Activated T-cell treated with anti-CD3 and anti-CD28 coated beads, Interleukin-2, amount 50 U/mL, for 48 hours (primary cell): ENCODE measurements around the gene KCNG4.

Experiments used
- DNase-seq, 2 experiments: peaks; one replicate each; pipeline ENCODE4 v3.0.0-alpha.2; 2020

The KCNG4 gene

DNA sequence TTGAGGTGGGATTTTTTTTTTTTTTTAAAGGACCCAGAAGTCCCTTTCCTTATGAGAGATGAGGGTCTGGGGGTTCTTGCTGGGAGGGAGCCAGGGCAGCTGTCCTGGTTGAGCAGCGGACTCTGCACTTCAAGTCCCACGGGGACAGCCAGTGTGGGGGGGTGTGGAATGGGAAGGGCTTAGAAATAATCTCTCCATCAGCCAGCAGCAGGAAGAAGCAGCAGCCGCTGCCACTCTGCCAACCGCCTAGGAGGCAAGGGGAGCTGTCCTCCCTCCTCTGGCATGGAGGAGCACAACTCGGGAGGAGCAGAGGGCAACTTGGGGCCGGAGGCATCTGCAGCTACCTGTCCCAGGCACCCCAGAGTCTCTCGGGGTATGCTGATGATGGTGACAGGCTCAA is at the start of gene KCNG4:
Gene KCNG4, minus strand, starts transcription at position 104 of the 400 bp plus-strand sequence. CDS start 2,527 bp downstream, outside the sequence.
- DNase-seq = no peak

GRCh38 chr16:84288902-84289301 is 49.1 kb upstream of the KCNG4 start:
- no peak for DNase-seq

DNA sequence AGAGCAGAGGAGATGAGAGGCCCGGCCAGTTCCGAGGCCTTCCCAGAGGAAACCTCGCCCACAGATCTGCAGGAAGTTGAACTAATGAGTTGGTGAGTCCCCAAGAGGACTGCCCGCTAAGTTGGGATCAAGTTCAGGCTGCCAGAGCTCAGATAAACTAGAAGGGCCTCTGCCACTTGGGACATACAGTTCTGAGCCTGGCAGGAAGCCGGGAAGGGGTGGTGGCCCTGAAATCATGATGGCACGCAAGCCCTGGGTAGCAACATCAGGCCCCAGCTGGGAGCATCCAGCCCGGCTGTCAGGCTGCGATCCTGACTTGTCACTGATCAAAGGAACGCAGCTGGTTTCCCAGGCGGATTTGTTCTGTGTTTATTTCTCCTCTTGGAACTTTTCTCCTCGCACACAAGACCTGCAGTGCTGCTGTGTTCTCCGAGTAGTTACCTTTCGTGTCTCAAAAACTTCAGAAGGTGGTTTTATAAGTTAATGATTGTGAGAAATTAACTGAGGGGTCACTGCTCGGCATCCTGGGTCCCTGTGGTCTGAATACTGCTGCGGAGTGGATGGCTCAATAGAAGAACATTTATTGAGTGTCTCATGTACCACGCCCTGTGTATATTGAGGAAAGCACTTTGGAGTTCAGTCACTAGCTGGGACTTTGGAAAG is 46.9 kb upstream of the KCNG4 start:
- DNase-seq = no peak

- no peak for DNase-seq
These were observed 44.4 kb upstream of the KCNG4 start for GRCh38 chr16:84284154-84284722.

- no peak for DNase-seq
These were observed 43.7 kb upstream of the KCNG4 start for GRCh38 chr16:84283314-84284153.

DNA sequence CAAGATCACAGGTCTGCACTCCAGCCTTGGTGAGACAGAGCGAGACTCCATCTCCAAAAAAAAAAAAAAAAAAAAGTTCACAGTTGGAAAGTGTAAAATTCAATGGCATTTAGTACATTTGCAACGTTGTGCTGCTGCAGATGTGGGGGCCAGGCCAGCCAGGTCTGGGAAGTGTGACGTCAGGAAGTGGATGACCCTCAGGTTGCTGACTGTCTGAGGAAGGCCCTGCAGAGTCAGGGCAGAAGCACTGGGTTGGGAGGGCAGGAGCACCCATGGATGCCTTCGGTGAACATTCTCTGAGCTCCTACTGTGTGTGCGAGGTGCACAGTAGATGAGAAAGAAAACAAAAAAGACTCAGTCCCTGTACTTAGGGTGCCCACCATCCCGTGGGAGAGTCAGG is 42.7 kb upstream of the KCNG4 start:
- no peak for DNase-seq

DNA sequence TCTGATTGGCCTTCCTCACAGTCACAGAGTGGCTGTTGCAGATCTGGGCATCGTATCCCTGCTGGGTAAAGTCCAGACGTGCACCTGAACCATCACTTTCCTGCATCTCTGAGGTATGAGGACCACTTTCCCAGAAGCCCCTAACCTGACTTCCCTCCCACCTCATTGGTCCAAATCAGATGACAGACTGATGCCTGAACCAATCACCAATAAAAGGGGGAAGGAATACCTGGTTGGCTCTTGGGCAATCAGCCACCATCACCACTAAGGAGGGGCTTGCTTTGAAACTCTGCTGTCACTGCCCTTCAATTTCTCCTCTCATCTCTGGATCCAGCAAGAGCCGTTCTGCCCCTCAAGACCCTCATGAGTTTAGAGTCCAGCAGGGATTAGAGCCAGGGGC is 41.3 kb upstream of the KCNG4 start:
- DNase-seq = no peak

DNA sequence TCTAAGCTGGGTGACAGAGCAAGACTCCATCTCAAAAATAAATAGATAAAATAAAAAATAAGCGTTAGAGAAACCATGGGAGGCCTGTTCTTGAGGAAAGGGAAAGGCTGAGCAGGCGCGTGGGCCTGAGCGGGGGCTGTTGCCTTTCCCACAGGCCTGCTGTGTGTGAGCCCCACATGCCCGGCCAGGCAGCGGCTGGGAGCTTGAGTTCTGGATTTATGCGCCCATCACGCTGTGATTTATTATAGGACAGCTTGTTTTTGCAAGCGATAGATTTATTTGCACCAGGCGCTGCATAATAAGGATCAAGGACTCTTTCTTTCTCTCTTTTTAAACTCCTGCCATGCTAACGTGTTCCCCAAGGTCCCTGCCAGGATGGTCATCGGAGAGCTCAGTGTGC is 40.1 kb upstream of the KCNG4 start:
- DNase-seq = no peak

DNA sequence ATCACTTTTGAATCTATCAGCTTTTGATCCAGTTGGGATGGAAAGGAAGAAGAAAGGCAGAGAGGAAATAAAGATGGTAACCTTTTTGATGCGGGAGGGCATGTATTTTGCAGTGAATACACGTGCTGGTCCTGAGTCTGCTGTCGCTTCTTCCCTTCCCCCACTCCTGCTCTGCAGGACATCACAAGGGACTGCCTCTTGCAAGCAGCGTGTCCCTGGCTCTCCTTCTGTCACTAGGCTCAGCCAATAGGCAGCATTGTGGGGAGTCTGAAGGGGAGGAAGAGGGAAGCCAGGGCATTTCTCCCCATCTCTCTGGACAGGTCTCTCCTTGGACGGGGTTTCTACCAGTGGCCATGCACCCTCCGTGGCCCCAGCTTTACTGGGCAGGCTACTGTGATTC is 39.2 kb upstream of the KCNG4 start:
- no peak for DNase-seq

GRCh38 chr16:84278333-84278732 is 38.5 kb upstream of the KCNG4 start:
- no peak for DNase-seq

GRCh38 chr16:84277244-84277823 is 37.5 kb upstream of the KCNG4 start:
- peak; percentile 80 to 81 for DNase-seq

DNA sequence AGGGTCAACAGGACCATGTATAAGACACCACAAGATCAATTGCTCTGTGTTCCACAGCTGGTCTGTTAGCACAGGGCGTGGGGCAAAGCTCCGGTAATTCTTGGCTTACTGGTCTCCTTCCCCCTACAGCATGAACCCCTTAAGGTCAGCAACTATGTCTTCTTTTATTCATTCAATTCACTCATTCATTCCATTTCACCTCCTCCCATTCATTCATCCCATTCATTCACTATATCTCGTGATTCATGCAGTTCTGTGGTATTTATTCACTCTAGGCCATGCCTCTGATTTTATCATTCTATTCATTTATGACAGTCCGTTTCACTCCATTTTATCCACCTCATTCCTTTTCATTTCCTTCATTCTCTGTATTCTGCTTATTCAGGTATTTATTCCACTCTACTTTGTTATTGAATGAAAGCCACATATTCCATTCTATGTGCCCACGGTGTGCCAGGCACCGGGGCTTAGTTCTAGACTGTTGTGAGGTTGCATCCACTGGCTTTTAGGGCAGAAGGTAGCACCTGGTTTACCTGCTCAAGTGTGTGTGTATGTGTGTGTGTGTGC is 35.9 kb upstream of the KCNG4 start:
- DNase-seq = no peak

- DNase-seq = no peak
These were observed 34.7 kb upstream of the KCNG4 start for GRCh38 chr16:84274515-84274914.

DNA sequence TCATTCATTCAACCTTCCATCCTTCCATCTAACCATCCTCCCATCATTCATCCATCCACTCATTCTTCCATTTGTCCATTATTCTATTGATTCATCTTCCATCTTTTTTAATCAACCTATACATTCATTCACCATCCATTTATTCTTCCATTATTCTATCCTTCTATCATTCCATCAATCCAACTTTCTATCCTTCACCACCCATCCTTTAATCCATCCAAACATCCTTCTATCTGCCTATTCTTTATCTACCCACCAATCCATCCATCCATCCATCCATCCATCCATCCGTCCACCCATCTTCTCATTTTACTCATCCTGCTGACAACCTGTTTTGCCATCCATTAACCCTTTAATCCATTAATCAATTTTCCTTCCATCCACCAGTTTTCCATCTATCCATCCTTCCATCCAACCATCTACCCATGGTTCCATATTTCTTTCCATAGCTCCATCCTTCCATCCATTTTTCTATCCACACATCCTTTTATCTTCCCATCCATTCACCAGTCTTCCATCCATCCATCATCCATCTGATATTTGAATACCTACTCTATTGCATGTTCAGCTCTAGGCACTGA is 33.0 kb upstream of the KCNG4 start:
- DNase-seq = no peak

DNA sequence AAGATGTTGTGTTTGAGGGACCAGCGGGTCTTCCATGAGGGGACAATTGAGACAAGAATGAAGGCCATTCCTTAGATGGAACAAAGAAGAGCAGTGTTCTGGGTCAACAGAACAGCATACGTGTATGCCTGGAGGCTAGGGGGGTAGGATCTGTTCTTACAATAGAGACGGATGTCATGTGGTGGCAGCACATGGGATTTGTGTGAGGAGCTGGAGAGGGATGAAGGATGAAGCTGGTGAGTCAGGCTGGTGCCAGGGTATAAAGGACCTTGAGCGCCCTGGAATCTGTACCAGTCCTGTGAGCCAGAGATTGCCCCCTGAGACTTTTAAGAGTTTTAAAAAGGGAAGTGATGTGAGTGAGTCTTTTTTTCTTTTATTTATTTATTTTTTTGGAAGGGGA is 32.1 kb upstream of the KCNG4 start:
- DNase-seq = no peak

GRCh38 chr16:84271037-84271436 is 31.2 kb upstream of the KCNG4 start:
- DNase-seq = no peak

DNA sequence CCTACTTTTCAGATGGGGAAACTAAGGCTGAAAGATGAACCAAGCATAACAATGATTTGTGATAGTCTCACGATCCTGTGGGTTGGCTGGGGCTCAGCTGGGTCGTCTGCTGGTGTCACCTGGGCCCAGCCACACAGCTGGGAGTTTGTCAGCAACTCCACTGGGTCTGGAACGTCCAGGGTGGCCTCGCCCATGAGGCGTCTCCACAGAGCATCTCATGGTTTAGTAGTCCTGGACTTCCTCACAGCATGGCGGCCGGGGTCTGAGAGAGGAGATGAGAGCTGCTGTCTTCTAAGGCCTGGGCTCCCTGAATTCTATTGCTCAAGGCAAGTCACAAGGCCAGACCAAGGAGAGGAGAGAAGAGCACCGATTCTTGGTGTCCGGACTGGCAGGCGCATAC is 30.7 kb upstream of the KCNG4 start:
- DNase-seq = no peak

DNA sequence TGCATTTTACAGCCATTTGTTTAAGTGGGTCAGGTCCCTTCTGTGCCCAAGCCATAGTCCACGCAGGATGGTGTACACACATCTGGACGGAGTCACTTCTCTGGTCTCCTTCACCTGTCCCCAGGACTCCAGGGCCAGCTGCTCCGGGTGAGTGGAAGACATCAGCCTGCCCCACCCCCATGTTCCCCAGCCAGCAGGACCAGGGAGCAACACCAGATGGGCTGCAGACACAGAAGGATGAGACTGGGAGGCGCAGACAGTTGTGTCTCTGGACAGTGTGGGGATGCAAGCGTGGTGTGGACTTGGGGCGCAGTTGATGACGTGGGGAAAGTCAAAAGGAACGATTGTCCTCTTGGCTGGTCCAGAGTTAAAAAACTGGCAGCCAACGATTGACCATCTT is 30.3 kb upstream of the KCNG4 start:
- DNase-seq = no peak

DNA sequence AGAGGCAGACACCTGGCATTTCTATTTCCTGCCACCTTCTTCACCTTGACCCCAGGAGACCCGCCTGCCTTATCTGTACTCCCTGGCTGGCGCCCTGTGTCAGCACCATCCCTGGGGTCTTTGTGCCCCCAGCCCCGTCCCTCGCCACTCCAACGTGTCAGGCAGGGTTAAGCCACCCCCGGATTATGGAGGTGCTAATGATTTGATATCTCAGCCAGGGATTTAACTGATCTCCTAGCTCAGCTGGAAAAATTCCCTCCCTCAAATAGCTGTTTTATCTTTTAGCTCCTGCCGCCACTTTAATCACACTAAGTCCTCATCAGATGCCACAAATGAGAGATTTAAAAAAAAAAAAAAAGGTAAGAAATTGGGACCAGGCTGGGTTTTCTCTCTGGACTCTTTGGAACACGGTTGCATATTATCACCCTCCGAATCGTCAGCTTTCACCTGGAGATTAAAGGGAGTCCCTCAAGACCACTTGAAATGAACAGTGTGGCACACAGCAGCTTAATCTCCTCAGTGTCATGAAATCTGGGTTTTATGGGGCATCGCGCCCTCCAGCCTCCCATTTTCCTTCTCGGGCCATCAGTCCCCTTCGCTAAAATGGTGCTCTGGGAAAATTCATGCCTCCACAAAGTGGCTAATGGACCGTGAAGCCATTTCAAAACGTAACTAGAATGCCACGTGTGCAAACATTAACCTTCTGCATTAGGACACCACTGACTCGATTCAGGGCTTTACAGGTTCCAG is 28.7 kb upstream of the KCNG4 start:
- no peak for DNase-seq

GRCh38 chr16:84267380-84267779 is 27.6 kb upstream of the KCNG4 start:
- DNase-seq = no peak

DNA sequence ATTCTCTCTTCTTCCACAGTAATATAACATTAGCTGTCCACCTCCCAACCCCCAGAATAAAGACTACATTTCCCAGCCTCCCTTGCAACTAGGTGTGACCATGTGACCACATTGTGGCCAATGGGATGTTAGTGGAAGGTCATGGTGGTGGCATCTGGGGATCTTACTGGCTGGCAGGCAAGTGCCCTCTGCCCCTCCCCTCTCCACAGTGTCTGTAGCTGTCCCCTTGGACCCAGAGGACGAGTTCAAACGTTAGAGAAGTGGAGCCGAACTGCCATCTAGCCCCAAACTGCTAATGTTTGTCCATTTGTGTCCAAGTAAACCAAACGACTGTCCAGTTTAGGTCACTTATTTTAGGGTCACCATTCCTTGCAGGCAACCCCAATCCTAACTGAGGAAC is 26.6 kb upstream of the KCNG4 start:
- peak; percentile 31 to 48 for DNase-seq

- no peak for DNase-seq
These were observed 23.1 kb upstream of the KCNG4 start for GRCh38 chr16:84262939-84263338.
